B cell (primary cell): ENCODE results near the gene PSMD2.

Source experiments
- CTCF ChIP-seq: fragments of 200-600 bp; IDR thresholded peaks from one replicate; pipeline ENCODE4 v1.8.0; 2022; ENCODE audit warnings: antibody characterized with exemption, mild to moderate bottlenecking
- EZH2 ChIP-seq: IDR thresholded peaks from 2 replicates; pipeline ENCODE4 v1.6.1; 2012; ENCODE audit warnings: borderline replicate concordance, low read depth, mild to moderate bottlenecking, moderate library complexity, low read length; ENCODE audit not compliant: insufficient read depth, poor library complexity, severe bottlenecking

GRCh38 chr3:184354121-184354728 is 55.2 kb downstream of the PSMD2 start:
- TF ChIP-seq CTCF: peak; percentile 73
- no peak for TF ChIP-seq EZH2
